ENCODE results near the gene SFSWAP.
"Not testable (repeated sequence)": the region's sequence is repeated elsewhere in the genome, so short reads cannot be mapped to it uniquely, and the experiment has no call there.

The SFSWAP gene

DNA sequence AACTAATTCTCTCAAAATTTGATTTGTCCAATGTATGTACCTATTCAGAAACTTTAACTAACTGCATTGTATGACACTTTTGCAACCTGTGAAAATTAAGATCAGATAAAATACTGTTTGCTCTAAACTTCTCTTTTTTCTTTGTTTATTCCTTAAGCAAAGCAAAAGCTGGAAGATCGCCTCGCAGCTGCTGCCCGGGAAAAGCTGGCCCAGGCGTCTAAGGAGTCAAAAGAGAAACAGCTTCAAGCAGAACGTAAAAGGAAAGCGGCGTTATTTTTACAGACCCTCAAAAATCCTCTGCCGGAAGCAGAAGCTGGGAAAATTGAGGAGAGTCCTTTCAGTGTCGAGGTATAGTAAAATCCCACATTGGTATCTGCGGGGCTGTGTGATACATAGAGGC, 55.1 kb downstream of the SFSWAP start:
- no peak for DNase-seq

DNA sequence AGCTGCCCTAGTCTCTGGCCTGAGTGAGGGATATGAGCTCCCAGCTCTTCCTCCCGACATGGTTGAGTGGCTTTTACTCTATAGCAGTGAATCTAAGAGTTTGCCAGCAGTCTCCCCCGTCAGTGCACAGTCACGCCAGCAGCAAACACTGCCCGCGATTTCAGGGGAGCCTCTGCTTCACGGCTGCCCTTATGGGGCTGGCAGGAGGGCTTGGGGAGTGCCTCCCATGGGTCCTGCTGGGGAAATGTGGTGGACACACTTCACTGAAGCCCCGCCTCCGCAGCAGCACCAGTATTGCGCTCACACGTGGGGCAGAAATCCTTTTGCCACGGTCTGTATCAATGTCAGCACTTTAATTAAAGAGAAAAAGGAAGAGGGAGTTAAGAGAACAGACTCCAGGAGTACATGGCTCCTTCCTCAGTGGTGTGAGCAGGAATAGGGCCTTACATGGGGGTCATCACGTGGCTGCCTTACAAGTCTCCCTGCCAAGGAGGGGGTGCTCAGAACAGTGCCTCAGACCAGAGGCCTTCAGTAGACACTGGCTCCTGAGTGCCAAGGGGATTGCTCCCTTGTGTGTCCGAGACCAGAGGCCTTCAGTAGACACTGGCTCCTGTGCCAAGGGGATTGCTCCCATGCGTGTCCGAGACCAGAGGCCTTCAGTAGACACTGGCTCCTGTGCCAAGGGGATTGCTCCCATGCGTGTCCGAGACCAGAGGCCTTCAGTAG, 55.7 kb downstream of the SFSWAP start:
- DNase-seq, result no peak

GRCh38 chr12:131770120-131770519, 59.2 kb downstream of the SFSWAP start:
- DNase-seq, result no peak

GRCh38 chr12:131771965-131772364, 61.1 kb downstream of the SFSWAP start:
- no peak for DNase-seq

GRCh38 chr12:131773582-131774221, 62.8 kb downstream of the SFSWAP start:
- DNase-seq, result no peak

DNA sequence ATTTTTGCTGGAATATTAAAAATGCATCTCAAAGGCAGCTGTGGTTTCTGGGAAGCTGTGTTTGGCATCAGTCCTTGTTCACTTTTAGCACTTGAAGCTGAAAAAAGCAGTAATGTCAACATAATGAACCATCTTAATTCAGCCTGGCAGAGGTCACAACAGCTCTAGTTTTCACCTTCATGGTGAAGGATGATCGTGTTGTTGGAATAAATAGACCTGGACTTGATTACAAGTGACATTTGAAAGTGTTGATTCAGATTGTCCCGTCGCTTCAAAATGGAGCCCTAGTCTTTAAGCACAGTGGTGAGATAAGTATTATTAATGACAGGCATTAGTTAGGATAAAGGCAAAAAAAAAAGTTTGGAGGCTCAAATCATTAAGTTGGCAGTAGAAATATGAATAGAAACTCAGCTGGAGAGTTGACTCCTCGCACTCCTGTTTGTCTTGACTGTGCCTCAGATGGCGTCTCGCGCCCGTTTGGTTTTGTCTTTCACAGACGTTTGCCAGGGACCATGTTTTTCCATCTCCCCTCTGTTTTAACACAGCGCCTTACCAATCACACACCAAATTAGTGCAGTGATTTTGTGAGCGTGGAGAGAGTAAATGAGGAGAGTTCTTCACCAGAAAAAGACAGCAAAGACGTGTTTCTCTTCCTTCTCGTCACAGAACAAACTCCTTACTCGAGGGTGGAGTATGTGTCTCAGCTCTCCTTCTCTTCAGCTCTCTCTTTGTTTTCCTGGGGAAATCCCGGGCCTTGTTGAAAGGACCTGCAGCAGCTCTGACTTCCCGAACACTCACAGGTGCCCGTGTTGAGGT, 63.9 kb downstream of the SFSWAP start:
- no peak for DNase-seq

DNA sequence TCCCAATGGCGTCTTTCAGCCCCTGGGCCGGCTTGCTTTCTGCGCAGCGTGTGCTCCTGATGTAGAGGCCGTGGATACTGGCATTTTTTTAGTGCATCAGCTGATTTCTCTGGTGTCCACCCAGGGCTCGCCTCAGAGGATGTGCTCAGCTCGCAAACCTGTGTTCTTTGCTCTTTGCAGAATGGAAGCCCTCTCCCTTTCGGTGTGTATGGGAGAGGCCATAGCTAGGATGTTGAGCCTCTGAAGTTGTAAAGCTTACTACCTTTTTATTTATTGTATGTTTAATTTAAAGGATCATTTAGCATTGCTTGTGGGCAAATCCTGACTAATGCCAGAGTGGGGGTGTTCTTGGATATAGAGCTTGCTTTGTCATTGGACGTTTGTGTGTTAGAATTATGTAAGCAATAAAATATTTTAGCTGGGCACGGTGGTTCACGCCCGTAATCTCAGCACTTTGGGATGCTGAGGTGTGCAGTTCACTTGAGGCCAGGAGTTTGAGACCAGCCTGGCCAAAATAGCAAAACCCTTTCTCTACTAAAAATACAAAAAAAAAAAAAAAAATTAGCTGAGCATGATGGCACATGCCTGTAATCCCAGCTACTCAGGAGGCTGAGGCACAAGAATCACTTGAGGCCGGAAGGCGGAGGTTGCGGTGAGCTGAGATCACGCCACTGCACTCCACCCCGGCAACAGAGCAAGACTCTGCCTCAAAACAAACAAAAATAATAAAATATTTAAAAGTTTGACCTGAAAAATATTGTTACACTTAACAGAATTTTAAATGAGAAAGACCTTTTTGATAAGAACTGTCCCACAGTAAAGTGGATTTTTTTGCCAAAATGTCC, 64.7 kb downstream of the SFSWAP start:
- DNase-seq, result no peak

DNA sequence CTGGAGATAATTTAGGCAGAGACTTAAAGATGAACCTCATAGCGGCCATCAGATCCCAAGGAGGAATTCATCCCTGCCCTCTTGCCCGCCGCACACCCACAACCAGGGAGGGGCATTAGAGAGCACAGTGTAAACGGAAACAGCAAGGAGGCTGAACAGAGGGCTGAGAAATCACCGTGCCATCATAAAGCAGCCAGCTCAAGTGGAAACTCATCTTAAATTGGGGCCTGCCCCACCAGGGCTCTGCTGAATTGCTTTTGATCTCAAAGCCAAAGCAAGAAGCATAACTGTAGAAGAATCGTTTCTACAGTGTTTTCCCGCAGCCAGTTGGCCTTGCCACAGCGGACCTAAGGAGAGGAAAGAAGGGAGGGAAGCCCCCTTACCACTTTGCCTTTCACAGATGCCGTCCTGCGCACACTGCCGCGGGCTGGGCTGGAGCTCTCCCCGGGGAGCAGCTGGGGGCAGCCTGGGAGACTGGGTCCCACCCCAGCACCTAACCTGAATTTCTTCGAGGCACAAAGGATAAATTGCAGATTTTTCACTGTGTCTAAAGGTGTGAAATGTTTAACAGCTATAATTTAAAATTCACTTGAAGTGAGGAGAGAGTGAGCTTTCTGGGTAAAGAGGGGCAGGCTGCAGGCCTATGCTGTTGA, 65.5 kb downstream of the SFSWAP start:
- DNase-seq, result no peak

GRCh38 chr12:131777269-131777668, 66.4 kb downstream of the SFSWAP start:
- not testable (repeated sequence) for DNase-seq

DNA sequence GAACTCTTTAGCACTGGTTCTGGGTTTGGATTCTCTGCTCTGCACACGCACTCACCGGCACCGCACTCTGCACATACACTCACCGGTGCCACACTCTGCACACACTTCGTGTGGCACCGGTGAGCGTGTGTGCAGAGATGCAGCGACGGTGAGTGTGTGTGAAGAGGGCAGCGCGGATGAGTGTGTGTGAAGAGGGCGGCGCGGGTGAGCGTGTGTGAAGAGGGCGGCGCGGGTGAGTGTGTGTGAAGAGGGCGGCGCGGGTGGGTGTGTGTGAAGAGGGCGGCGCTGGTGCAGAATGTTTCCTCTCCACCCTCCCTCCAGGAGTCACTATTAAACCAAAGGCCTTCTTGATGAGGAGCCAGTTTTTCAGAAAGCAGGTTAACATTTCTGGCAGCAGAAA, 68.1 kb downstream of the SFSWAP start:
- DNase-seq, result no peak

DNA sequence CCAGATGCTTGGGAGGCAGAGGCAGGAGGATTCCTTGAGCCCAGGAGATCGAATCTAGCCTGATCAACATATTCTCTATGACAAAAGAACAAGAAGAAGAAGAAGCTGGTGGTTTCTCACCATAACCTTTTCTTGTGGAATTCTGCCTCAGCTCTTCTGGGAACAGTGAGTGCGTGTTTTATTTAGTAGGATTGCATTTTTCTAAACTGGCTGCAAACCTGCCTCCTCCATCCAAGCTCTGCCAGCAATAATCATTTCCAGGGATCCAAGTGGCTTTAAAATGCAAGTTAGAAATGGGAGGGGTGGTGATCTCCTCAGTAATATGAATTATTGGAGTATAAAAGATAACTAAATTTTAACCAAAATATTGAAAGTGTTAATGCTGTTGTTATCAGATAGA, 71.2 kb downstream of the SFSWAP start:
- no peak for DNase-seq

GRCh38 chr12:131783915-131784541, 73.1 kb downstream of the SFSWAP start:
- no peak for DNase-seq

DNA sequence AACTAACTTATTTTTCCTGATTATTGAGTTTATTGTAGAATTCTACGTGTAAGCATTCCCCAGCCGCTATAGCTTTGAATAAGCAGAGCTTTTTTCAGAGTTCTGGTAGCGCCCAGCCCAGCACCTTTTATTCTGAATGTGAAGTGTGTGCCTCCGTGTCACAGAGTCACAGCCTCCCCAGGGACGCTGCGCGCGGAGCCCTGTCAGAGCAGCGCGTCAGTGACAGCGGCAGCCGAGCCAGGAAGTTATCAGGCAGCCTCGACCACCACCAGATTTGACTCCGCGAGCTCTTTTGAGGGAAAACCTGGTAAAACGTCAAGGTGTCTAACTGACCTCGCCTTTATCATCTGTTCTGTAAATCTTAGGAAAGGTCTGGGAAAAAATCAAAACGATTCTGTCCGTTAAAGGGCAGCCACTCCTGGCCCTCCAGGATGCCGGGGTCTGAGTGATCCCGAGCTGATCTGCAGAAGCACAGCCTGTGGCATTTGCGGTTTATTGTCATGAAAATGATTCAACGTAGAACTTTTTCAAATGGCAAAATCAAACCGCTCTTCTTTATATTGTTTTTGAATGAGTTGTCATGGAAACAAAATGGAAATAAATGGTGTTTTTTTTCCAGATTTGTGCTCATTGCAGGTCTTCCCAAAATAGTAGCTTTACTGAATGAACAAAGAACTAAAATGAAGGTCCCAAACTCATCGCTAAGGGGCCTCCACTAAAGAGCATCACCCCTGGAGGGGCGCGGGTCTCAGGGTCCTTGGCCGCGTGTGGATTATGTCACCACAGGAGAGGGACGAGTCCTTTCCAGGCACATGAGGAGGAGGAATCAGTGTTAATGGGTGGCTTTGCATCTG, 74.2 kb downstream of the SFSWAP start:
- DNase-seq, result no peak

DNA sequence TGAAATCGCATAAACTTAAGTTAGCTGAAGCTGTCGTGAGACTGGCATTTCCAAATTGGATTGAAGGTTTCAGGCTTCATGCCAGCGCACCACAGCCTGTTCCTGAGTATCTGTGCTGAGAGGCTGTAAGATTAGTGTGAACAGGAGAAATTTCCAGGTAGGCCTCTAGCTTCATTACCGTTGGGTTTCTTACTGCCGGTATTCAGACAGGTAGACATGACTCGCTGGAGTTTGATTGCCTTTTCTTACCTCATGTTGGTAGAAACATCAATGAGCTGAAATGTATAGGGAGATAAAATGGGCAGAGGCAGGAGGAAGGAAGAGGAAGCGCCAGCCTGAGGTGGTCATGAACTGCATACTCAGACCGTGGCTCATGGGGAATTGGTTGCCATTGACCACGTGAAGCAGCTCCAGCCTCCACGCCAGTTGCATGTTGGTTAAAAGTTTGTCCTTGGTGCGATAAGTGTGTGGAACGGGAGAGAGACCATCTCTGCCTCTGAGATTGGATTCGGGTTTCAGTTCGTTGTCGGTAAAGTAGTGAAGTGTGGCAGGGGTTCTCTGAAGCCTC, 75.0 kb downstream of the SFSWAP start:
- no peak for DNase-seq

DNA sequence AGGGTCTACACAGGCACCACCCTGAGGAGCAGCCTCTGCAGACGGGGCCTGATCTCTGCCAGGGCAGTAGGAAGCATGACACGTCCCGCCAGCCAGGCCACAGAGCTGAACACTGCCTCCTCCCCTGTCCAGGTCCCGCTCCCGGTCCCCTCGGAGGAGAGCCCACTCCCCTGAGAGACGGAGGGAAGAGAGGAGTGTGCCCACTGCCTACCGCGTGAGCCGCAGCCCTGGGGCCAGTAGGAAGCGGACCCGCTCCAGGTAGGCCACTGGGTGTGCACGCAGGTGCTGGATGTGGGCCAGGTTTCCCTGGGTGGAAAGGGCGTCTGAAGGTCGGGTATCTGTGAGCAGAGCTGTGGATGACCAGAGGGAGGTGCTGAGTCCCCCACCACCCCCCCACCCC, 75.4 kb downstream of the SFSWAP start:
- DNase-seq, result no peak

GRCh38 chr12:131787143-131787660, 76.3 kb downstream of the SFSWAP start:
- DNase-seq, result no peak

- no peak for DNase-seq
Measured at GRCh38 chr12:131788070-131788469, 77.2 kb downstream of the SFSWAP start.

DNA sequence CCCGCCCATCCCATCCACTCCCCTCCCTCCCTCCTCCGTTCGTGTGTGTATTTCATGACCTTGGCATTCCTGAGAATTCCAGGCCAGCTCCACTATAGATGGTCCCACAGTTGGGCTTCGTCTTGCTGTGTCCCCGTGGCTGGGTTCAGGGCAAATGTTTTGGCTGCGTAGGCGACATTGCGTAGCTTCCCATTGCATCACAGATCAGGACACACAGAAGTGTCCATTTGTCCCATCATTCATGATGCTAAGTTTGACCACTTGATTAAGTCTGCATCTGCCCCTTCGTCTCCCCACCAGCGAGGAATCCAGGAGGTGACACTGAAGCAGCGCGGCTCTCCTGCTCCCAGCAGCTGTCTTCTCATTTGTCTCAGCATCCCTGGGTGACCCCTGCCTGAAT, 78.7 kb downstream of the SFSWAP start:
- no peak for DNase-seq

DNA sequence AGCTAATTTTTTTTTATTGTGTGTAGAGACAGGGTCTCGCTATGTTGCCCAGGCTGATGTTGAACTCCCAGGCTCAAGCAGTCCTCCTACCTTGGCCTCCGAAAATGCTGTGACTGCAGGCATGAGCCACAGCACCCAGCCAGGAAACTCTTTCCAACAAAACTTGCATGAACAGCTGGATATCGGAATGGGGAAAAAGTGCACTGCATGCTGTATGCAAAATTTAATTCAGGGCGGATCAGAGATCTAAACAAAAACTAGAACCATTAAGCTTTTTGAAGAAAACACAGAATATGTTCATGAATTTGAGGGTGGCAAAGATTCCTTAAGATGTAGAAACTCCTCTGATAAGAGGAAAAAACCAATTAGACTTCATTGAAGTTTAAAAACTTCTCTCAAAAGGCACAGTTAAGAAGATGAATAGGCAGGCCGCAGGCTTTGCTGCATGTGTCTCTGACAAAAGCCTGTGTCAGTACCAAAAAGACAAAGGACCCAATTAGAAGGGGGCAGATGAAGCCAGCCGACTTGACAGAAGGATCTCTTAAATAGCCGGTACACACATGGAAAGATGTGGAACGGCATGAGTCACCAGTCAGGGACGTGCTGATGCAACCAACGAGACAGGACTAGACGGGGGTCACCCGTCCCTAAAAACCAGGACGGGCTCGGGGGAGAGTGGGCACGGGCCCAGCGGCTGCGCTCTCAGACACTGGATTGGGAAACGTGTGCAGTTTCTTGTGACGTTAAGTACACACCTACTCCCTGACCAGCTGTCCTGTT, 82.5 kb downstream of the SFSWAP start:
- no peak for DNase-seq

GRCh38 chr12:131794061-131794460, 83.2 kb downstream of the SFSWAP start:
- DNase-seq, result no peak

Data from activated CD4-positive, CD25-positive, alpha-beta regulatory T cell (primary cell).